Trophoblast cell (in vitro differentiated cells and primary cell): ENCODE results near the gene ARL16.
A peak's percentile ranks its signal among the peaks of the same experiment; 100 is the strongest.

ENCODE experiments used
- DNase-seq, 2 donors: peaks; one replicate each; pipeline ENCODE4 v3.0.0-alpha.2; 2016
- H2AFZ ChIP-seq: 2 replicates; pipeline ENCODE4 v1.6.1; 2013; ENCODE audit warnings: low read length, moderate library complexity, mild to moderate bottlenecking; ENCODE audit not compliant: insufficient read depth, poor library complexity
- H2AK5ac ChIP-seq: 2 replicates; pipeline ENCODE4 v1.6.1; 2013; ENCODE audit warnings: mild to moderate bottlenecking, low read length
- H2BK120ac ChIP-seq: 2 replicates; pipeline ENCODE4 v1.6.1; 2013; ENCODE audit warnings: low read length, mild to moderate bottlenecking, moderate library complexity; ENCODE audit not compliant: insufficient read depth, poor library complexity
- H2BK12ac ChIP-seq: 2 replicates; pipeline ENCODE4 v1.6.1; 2013; ENCODE audit warnings: mild to moderate bottlenecking, low read length, moderate library complexity
- H2BK5ac ChIP-seq: 2 replicates; pipeline ENCODE4 v1.6.1; 2013; ENCODE audit warnings: low read length, low read depth, moderate library complexity, mild to moderate bottlenecking; ENCODE audit not compliant: poor library complexity
- H3K14ac ChIP-seq: 2 replicates; pipeline ENCODE4 v1.6.1; 2013; ENCODE audit warnings: mild to moderate bottlenecking, low read length
- H3K18ac ChIP-seq: 2 replicates; pipeline ENCODE4 v1.6.1; 2013; ENCODE audit warnings: mild to moderate bottlenecking, low read length
- H3K23ac ChIP-seq: 2 replicates; pipeline ENCODE4 v1.6.1; 2013; ENCODE audit warnings: low read length
- H3K27ac ChIP-seq: 2 replicates; pipeline ENCODE4 v1.5.1; 2013; ENCODE audit warnings: low read depth, mild to moderate bottlenecking, inconsistent platforms, low read length, moderate library complexity
- H3K27me3 ChIP-seq: 2 replicates; pipeline ENCODE4 v1.6.1; 2013; ENCODE audit warnings: inconsistent platforms, mild to moderate bottlenecking, low read length, moderate library complexity; ENCODE audit not compliant: insufficient read depth
- H3K36me3 ChIP-seq, 2 experiments: 1 replicate in 1 of 2; 2 replicates in 1 of 2; pipeline ENCODE4 v1.6.1; 2013; ENCODE audit warnings: low read length in 2 of 2, mild to moderate bottlenecking in 2 of 2, moderate library complexity in 1 of 2; ENCODE audit not compliant: insufficient read depth in 2 of 2, control insufficient read depth in 1 of 2
- H3K4ac ChIP-seq: 2 replicates; pipeline ENCODE4 v1.6.1; 2013; ENCODE audit warnings: low read depth, mild to moderate bottlenecking, low read length, moderate library complexity
- H3K4me1 ChIP-seq, 2 experiments: 1 replicate in 1 of 2; 2 replicates in 1 of 2; pipeline ENCODE4 v1.6.1; 2013; ENCODE audit warnings: low read length in 2 of 2, mild to moderate bottlenecking in 2 of 2, moderate library complexity in 1 of 2; ENCODE audit not compliant: insufficient read depth in 2 of 2, control insufficient read depth in 1 of 2
- H3K4me2 ChIP-seq: 2 replicates; pipeline ENCODE4 v1.6.1; 2013; ENCODE audit warnings: inconsistent platforms, mild to moderate bottlenecking, low read length, moderate library complexity
- H3K4me3 ChIP-seq: 2 replicates; pipeline ENCODE4 v1.5.1; 2013; ENCODE audit warnings: mild to moderate bottlenecking, low read depth, low read length, inconsistent platforms
- H3K79me1 ChIP-seq: one replicate; pipeline ENCODE4 v1.6.1; 2013; ENCODE audit warnings: low read length
- H3K79me2 ChIP-seq: 2 replicates; pipeline ENCODE4 v1.6.1; 2013; ENCODE audit warnings: low read length, mild to moderate bottlenecking; ENCODE audit not compliant: control insufficient read depth, insufficient read depth, poor library complexity
- H3K9ac ChIP-seq: 2 replicates; pipeline ENCODE4 v1.6.1; 2013; ENCODE audit warnings: mild to moderate bottlenecking, low read length
- H3K9me3 ChIP-seq: 2 replicates; pipeline ENCODE4 v1.6.1; 2013; ENCODE audit warnings: low read depth, mild to moderate bottlenecking, control low read depth, inconsistent platforms, low read length; ENCODE audit not compliant: insufficient read depth
- H4K12ac ChIP-seq: 2 replicates; pipeline ENCODE4 v1.6.1; 2013; ENCODE audit warnings: low read depth, mild to moderate bottlenecking, low read length, moderate library complexity
- H4K8ac ChIP-seq: 2 replicates; pipeline ENCODE4 v1.6.1; 2013; ENCODE audit warnings: low read depth, mild to moderate bottlenecking, low read length, moderate library complexity
- H4K91ac ChIP-seq: one replicate; pipeline ENCODE4 v1.6.1; 2013; ENCODE audit warnings: low read depth, mild to moderate bottlenecking, low read length, moderate library complexity
- WGBS: extraction: QIAGEN DNeasy Blood & Tissue Kit; methylation state at CpG from one replicate; pipeline ENCODE4 v1.1.7; 2013; ENCODE audit warnings: missing lambda C conversion rate; ENCODE audit not compliant: insufficient read length, insufficient coverage; ENCODE audit errors: extremely low coverage; 5-methylcytosine and 5-hydroxymethylcytosine counted together

ARL16 gene

GRCh38 chr17:81652906-81653771 is 30.5 kb downstream of the ARL16 start:
- Histone ChIP-seq H3K27me3 (peaks cover 9% of the 10 kb centered on the region), H3K14ac (no peak overlapping the region), H3K36me3 (no peaks in the 10 kb centered on the region), H2BK12ac (no peak overlapping the region), H3K18ac (no peak overlapping the region), H2BK120ac (no peak overlapping the region), H3K9ac (no peak overlapping the region), H3K9me3 (peaks cover 17% of the 10 kb centered on the region), H3K27ac (no peak overlapping the region), H4K12ac (no peak overlapping the region), H4K91ac (no peak overlapping the region), H3K4me2 (no peak overlapping the region), H4K8ac (no peak overlapping the region), H3K4me3 (no peak overlapping the region), H2BK5ac (no peak overlapping the region), H3K23ac (no peak overlapping the region), H3K79me1 (no peaks in the 10 kb centered on the region), H3K4me1 (peaks cover 0 to 4% of the 10 kb centered on the region in 2 experiments), H3K79me2 (no peaks in the 10 kb centered on the region), H2AK5ac (no peak overlapping the region), H2AFZ (peak overlapping the region; percentile 30), H3K4ac (no peak overlapping the region)
- no CpG with 5 or more reads among the region's 27 CpGs for WGBS
- DNase-seq: no peak

DNA sequence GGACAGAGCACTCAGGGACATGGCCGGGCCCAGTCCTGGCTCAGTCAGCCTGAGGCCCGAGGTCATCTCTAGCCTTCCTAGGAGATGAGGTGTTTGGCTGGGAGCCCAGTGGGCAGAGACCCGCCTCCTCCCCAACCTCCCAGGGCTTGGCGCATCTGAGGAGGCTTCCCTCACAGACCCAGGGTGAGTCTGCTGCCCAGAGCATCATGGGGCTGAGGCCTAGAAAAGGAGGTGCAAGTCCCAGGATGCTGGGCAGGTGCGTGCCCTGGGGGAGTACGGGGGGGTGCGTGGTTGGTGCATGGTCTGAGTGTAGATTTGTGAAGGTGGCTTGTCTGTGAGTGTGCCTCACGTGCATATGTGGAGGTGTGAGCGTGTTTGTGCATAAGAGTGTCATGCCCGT is 31.9 kb downstream of the ARL16 start:
- H3K9ac ChIP-seq: peak overlapping the region; percentile 52
- no peak overlapping the region for H3K18ac ChIP-seq
- no peak overlapping the region for H3K4me2 ChIP-seq
- peak overlapping the region; percentile 28 for H3K4me3 ChIP-seq
- no peak overlapping the region for H2AK5ac ChIP-seq
- H3K27me3 ChIP-seq: peaks cover 15% of the 10 kb centered on the region
- H3K27ac ChIP-seq: no peak overlapping the region
- H4K12ac ChIP-seq: no peak overlapping the region
- peak overlapping the region; percentile 84 for H3K23ac ChIP-seq
- no peak overlapping the region for H3K14ac ChIP-seq
- H3K4ac ChIP-seq: no peak overlapping the region
- H4K91ac ChIP-seq: no peak overlapping the region
- H4K8ac ChIP-seq: no peak overlapping the region
- H3K79me2 ChIP-seq: no peaks in the 10 kb centered on the region
- no peak overlapping the region for H2AFZ ChIP-seq
- no peaks in the 10 kb centered on the region for H3K36me3 ChIP-seq
- no peaks in the 10 kb centered on the region for H3K79me1 ChIP-seq
- no CpG with 5 or more reads among the region's 10 CpGs for WGBS
- H2BK120ac ChIP-seq: no peak overlapping the region
- H2BK12ac ChIP-seq: no peak overlapping the region
- no peak for DNase-seq
- peaks cover 0 to 4% of the 10 kb centered on the region in 2 experiments for H3K4me1 ChIP-seq
- peaks cover 17% of the 10 kb centered on the region for H3K9me3 ChIP-seq
- H2BK5ac ChIP-seq: no peak overlapping the region

DNA sequence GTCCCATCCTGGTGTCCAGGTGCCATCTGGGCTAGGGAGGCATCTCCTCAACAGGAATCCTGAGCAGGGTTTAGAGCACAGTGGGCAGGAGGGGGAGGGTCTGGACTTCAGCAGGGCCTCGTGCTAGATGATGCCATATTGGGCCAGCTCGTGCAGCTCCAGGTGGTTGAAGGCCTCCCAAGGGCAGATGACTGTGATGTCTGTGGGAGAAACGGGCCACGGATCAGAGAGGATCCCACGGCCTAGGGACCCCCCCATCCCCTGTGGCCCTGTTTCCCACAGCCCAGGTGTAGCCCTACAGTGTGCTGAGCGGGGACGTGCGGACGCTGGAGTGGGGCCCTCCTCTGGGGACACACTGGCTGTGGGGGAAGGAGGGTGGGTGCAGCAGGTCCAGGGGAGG is 32.6 kb downstream of the ARL16 start:
- Histone ChIP-seq H2AFZ (no peak overlapping the region), H3K4me3 (no peak overlapping the region), H2BK120ac (no peak overlapping the region), H4K91ac (no peak overlapping the region), H3K4ac (no peak overlapping the region), H3K9me3 (peaks cover 17% of the 10 kb centered on the region), H3K4me2 (no peak overlapping the region), H3K14ac (no peak overlapping the region), H2BK12ac (no peak overlapping the region), H3K27ac (no peak overlapping the region), H3K27me3 (peaks cover 15% of the 10 kb centered on the region), H3K23ac (no peak overlapping the region), H3K9ac (no peak overlapping the region), H3K36me3 (no peaks in the 10 kb centered on the region), H4K12ac (no peak overlapping the region), H3K4me1 (peaks cover 0 to 4% of the 10 kb centered on the region in 2 experiments), H3K79me1 (no peaks in the 10 kb centered on the region), H2BK5ac (no peak overlapping the region), H4K8ac (no peak overlapping the region), H2AK5ac (no peak overlapping the region), H3K18ac (no peak overlapping the region), H3K79me2 (no peaks in the 10 kb centered on the region)
- no CpG with 5 or more reads among the region's 9 CpGs for WGBS
- DNase-seq: no peak

- Histone ChIP-seq H3K79me1 (no peaks in the 10 kb centered on the region), H3K4me2 (no peak overlapping the region), H2BK12ac (no peak overlapping the region), H3K4me3 (no peak overlapping the region), H3K14ac (no peak overlapping the region), H4K8ac (no peak overlapping the region), H2AFZ (no peak overlapping the region), H3K9ac (no peak overlapping the region), H3K4me1 (peaks cover 0 to 4% of the 10 kb centered on the region in 2 experiments), H3K18ac (no peak overlapping the region), H4K12ac (no peak overlapping the region), H4K91ac (no peak overlapping the region), H3K27ac (no peak overlapping the region), H2BK120ac (no peak overlapping the region), H2AK5ac (no peak overlapping the region), H2BK5ac (no peak overlapping the region), H3K79me2 (no peaks in the 10 kb centered on the region), H3K36me3 (no peaks in the 10 kb centered on the region), H3K27me3 (peaks cover 15% of the 10 kb centered on the region), H3K9me3 (peaks cover 17% of the 10 kb centered on the region), H3K4ac (no peak overlapping the region), H3K23ac (no peak overlapping the region)
- no peak for DNase-seq
- WGBS: no CpG with 5 or more reads among the region's 14 CpGs
Observed at GRCh38 chr17:81648707-81649085, 34.9 kb downstream of the ARL16 start.
